Astrocyte (in vitro differentiated cells and primary cell): ENCODE results near the gene OSBP2. TPM values are rescaled to one million over a fixed set of nuclear protein-coding genes. Genes with fewer than 3 reads are reported as not detected.

Experiments
- DNase-seq: peaks from one replicate; pipeline ENCODE4 v3.0.0-alpha.2; 2010; ENCODE audit warnings: low read depth
- FAIRE-seq: peaks from 2 replicates; lab custom pipeline; 2011; peaks lifted over from hg19 to GRCh38; lab: Jason Lieb, UNC
- H2AFZ ChIP-seq: 2 replicates; pipeline ENCODE4 v1.6.0; 2012; ENCODE audit warnings: low read depth, low read length, inconsistent platforms
- H3K27ac ChIP-seq: 2 replicates; pipeline ENCODE4 v1.5.1; 2011; ENCODE audit warnings: low read depth, low read length, inconsistent platforms
- H3K27me3 ChIP-seq: 2 replicates; pipeline ENCODE4 v1.6.0; 2011; ENCODE audit warnings: low read length, inconsistent platforms; ENCODE audit not compliant: insufficient read depth
- H3K36me3 ChIP-seq: 2 replicates; pipeline ENCODE4 v1.5.1; 2011; ENCODE audit warnings: low read length, inconsistent platforms; ENCODE audit not compliant: insufficient read depth
- H3K4me1 ChIP-seq: 2 replicates; pipeline ENCODE4 v1.5.1; 2011; ENCODE audit warnings: low read length, inconsistent platforms; ENCODE audit not compliant: insufficient read depth
- H3K4me2 ChIP-seq: 2 replicates; pipeline ENCODE4 v1.6.0; 2012; ENCODE audit warnings: low read length, inconsistent platforms
- H3K4me3 ChIP-seq: 2 replicates; pipeline ENCODE4 v1.5.1; 2011; ENCODE audit warnings: low read depth, mild to moderate bottlenecking, low read length, inconsistent platforms; ENCODE audit not compliant: insufficient read depth
- H3K79me2 ChIP-seq: 2 replicates; pipeline ENCODE4 v1.6.0; 2012; ENCODE audit warnings: mild to moderate bottlenecking, low read length, inconsistent platforms; ENCODE audit not compliant: insufficient read depth
- H3K9ac ChIP-seq: 2 replicates; pipeline ENCODE4 v1.6.0; 2012; ENCODE audit warnings: mild to moderate bottlenecking, low read length, inconsistent platforms
- H3K9me3 ChIP-seq: 2 replicates; pipeline ENCODE4 v1.5.1; 2012; ENCODE audit warnings: low read depth, mild to moderate bottlenecking, low read length, inconsistent platforms; ENCODE audit not compliant: insufficient read depth
- H4K20me1 ChIP-seq: 2 replicates; pipeline ENCODE4 v1.6.0; 2012; ENCODE audit warnings: low read length, inconsistent platforms; ENCODE audit not compliant: insufficient read depth
- H3K27ac Mint-ChIP-seq: one replicate; pipeline ENCODE4 v1.8.0; 2021; ENCODE audit warnings: mild to moderate bottlenecking, mixed read lengths; ENCODE audit not compliant: unreplicated experiment
- H3K27me3 Mint-ChIP-seq: one replicate; pipeline ENCODE4 v1.8.0; 2021; ENCODE audit warnings: low read depth, mixed read lengths; ENCODE audit not compliant: unreplicated experiment
- H3K36me3 Mint-ChIP-seq: one replicate; pipeline ENCODE4 v1.8.0; 2021; ENCODE audit warnings: low read depth, mixed read lengths; ENCODE audit not compliant: unreplicated experiment
- H3K4me1 Mint-ChIP-seq: one replicate; pipeline ENCODE4 v1.8.0; 2021; ENCODE audit warnings: low read depth, mixed read lengths; ENCODE audit not compliant: unreplicated experiment
- H3K4me3 Mint-ChIP-seq: one replicate; pipeline ENCODE4 v1.8.0; 2021; ENCODE audit warnings: mild to moderate bottlenecking, moderate library complexity, mixed read lengths; ENCODE audit not compliant: unreplicated experiment
- H3K9me3 Mint-ChIP-seq: one replicate; pipeline ENCODE4 v1.8.0; 2021; ENCODE audit warnings: mild to moderate bottlenecking, mixed read lengths; ENCODE audit not compliant: unreplicated experiment
- EZH2 ChIP-seq: IDR thresholded peaks from 2 replicates; pipeline ENCODE4 v1.6.1; 2012; ENCODE audit warnings: mild to moderate bottlenecking, low read length, inconsistent platforms; ENCODE audit not compliant: insufficient read depth
- total RNA-seq: library from RNA; stranded (reverse); gene quantifications from 2 replicates; pipeline ENCODE4 v1.2.1, GENCODE V29; 2021
- TF ChIP-seq, protein P1 (sequence below): IDR thresholded peaks from 2 replicates; pipeline ENCODE4 v1.5.1; 2011; ENCODE audit warnings: low read depth, mild to moderate bottlenecking, inconsistent platforms, low read length, moderate library complexity; ENCODE audit not compliant: insufficient read depth

OSBP2 gene
- total RNA-seq, 1 donor from 2014 or later: 0.48 TPM

DNA sequence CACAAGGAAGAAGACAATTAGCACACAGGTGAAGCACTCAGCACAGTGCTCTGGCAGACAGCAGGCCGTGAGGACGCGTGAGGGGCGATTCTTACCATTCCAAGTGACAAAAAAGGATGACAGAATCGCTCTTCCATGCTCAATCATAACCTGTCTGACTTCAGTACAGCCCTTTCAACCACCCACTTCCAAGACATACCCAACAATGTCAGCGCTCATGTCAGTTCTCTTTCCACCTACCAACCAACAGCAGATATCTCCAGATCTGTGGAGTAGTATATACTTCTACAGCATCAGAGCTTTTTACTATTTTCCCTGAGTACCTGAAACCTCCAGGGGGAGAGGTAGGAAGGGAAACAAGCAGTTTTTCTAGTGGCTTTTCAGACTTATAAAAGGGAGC is 233.7 kb downstream of the OSBP2 start:
- Histone ChIP-seq H2AFZ (no peak overlapping the region), H3K9me3 (no peaks in the 10 kb centered on the region), H3K4me1 (no peaks in the 10 kb centered on the region), H3K27ac (no peak overlapping the region), H4K20me1 (peaks cover 12% of the 10 kb centered on the region), H3K4me3 (no peak overlapping the region), H3K27me3 (no peaks in the 10 kb centered on the region), H3K79me2 (no peaks in the 10 kb centered on the region), H3K9ac (no peak overlapping the region), H3K36me3 (peaks cover 50% of the 10 kb centered on the region), H3K4me2 (no peak overlapping the region)
- Mint-ChIP-seq H3K9me3 (no peaks in the 10 kb centered on the region), H3K27me3 (no peaks in the 10 kb centered on the region), H3K36me3 (peaks cover 31% of the 10 kb centered on the region), H3K27ac (no peak overlapping the region), H3K4me1 (peaks cover 4% of the 10 kb centered on the region), H3K4me3 (no peak overlapping the region)
- TF ChIP-seq EZH2: no peak
- TF ChIP-seq, protein P1, sequence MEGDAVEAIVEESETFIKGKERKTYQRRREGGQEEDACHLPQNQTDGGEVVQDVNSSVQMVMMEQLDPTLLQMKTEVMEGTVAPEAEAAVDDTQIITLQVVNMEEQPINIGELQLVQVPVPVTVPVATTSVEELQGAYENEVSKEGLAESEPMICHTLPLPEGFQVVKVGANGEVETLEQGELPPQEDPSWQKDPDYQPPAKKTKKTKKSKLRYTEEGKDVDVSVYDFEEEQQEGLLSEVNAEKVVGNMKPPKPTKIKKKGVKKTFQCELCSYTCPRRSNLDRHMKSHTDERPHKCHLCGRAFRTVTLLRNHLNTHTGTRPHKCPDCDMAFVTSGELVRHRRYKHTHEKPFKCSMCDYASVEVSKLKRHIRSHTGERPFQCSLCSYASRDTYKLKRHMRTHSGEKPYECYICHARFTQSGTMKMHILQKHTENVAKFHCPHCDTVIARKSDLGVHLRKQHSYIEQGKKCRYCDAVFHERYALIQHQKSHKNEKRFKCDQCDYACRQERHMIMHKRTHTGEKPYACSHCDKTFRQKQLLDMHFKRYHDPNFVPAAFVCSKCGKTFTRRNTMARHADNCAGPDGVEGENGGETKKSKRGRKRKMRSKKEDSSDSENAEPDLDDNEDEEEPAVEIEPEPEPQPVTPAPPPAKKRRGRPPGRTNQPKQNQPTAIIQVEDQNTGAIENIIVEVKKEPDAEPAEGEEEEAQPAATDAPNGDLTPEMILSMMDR: no peak
- DNase-seq (no peak), FAIRE-seq (no peak)

DNA sequence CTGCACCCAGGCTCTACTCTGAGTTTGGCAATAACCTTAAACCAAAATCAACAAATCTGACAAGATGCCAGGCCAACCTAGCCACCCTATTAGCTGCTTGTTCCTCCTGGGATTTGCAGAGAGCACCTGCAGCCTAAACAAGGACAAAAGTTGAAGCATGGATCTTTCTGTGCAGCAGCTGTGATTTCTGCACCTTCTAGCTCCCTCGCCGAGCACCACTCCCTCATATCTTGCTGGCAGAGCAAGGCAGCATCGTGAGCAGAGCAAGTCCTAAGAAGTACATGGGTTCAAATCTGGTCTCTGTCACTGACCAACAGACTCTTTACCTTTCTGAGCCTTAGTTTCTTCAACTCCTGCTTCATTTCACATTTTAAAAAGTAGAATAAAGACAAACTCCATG is 235.6 kb downstream of the OSBP2 start:
- Histone ChIP-seq H3K4me3 (no peak overlapping the region), H3K27ac (no peak overlapping the region), H2AFZ (no peak overlapping the region), H3K4me1 (no peaks in the 10 kb centered on the region), H3K9ac (no peak overlapping the region), H3K36me3 (peaks cover 57% of the 10 kb centered on the region), H3K79me2 (no peaks in the 10 kb centered on the region), H3K27me3 (no peaks in the 10 kb centered on the region), H4K20me1 (peaks cover 12% of the 10 kb centered on the region), H3K9me3 (no peaks in the 10 kb centered on the region), H3K4me2 (no peak overlapping the region)
- no peak for TF ChIP-seq EZH2
- TF ChIP-seq, protein P1: no peak
- Mint-ChIP-seq H3K27ac (no peak overlapping the region), H3K4me1 (peaks cover 4% of the 10 kb centered on the region), H3K36me3 (peaks cover 47% of the 10 kb centered on the region), H3K9me3 (no peaks in the 10 kb centered on the region), H3K27me3 (no peaks in the 10 kb centered on the region), H3K4me3 (no peak overlapping the region)
- FAIRE-seq (no peak), DNase-seq (no peak)

DNA sequence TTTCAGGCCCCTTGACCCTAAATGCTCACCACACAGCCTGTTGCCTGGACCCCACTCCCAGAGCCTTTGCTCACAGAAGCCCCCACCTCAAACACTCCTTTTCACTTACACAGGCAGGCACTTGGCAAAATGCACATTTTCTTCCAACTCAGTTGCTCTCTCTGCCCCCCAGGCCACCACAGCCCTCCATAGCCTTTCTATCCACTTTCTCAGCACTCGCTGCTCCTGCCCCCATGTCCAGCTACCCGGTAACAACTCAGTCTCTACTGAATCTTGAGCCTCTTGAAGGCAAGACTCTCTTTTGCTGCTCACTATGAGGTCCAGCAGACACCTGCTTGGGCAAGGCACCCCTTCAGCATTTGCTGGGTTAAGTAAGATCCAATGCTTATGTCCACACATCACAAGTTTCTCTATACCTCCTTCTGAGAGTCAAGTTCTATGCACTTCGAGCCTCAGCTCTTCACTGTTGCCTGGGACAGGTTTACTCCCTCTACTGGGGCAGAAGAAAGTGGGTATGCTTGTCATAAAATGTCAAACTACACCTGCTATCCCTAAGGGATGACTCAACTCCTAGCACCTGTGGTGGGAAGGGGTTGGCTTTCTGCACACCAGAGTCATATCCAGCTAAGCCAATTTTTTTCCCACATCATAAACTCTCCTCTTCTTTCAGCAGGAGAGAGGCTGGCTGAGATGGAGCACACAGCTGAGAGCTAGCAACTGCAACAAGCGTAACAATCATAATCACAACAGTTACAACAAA is 237.0 kb downstream of the OSBP2 start:
- Histone ChIP-seq H3K27ac (no peak overlapping the region), H3K9me3 (no peaks in the 10 kb centered on the region), H3K9ac (no peak overlapping the region), H3K79me2 (no peaks in the 10 kb centered on the region), H3K4me3 (no peak overlapping the region), H3K36me3 (peaks cover 66% of the 10 kb centered on the region), H3K27me3 (no peaks in the 10 kb centered on the region), H3K4me2 (no peak overlapping the region), H2AFZ (no peak overlapping the region), H4K20me1 (peaks cover 12% of the 10 kb centered on the region), H3K4me1 (no peaks in the 10 kb centered on the region)
- Mint-ChIP-seq H3K4me3 (no peak overlapping the region), H3K4me1 (peaks cover 4% of the 10 kb centered on the region), H3K27me3 (no peaks in the 10 kb centered on the region), H3K9me3 (no peaks in the 10 kb centered on the region), H3K27ac (no peak overlapping the region), H3K36me3 (peaks cover 47% of the 10 kb centered on the region)
- FAIRE-seq (no peak), DNase-seq (no peak)
- no peak for TF ChIP-seq EZH2
- TF ChIP-seq, protein P1: no peak
